Panc1 (cell line): ENCODE results near the gene KRT4.

Source experiments
- POLR2AphosphoS5 ChIP-seq: IDR thresholded peaks from 2 replicates; pipeline ENCODE4 v1.6.1; 2012; ENCODE audit warnings: mild to moderate bottlenecking, low read depth, low read length, moderate library complexity
- REST ChIP-seq, 2 experiments: IDR thresholded peaks; 2 replicates each; pipeline ENCODE4 v1.6.1; 2011 to 2012; ENCODE audit warnings: low read depth in 2 of 2, control low read depth in 1 of 2, low read length in 1 of 2, mild to moderate bottlenecking in 1 of 2, moderate library complexity in 1 of 2; ENCODE audit not compliant: insufficient read depth in 1 of 2
- TF ChIP-seq, protein P1 (sequence below): fragments of 450-650 bp; IDR thresholded peaks from 2 replicates; pipeline ENCODE4 v1.5.1; 2017; ENCODE audit warnings: mild to moderate bottlenecking

- TF ChIP-seq, protein P1, sequence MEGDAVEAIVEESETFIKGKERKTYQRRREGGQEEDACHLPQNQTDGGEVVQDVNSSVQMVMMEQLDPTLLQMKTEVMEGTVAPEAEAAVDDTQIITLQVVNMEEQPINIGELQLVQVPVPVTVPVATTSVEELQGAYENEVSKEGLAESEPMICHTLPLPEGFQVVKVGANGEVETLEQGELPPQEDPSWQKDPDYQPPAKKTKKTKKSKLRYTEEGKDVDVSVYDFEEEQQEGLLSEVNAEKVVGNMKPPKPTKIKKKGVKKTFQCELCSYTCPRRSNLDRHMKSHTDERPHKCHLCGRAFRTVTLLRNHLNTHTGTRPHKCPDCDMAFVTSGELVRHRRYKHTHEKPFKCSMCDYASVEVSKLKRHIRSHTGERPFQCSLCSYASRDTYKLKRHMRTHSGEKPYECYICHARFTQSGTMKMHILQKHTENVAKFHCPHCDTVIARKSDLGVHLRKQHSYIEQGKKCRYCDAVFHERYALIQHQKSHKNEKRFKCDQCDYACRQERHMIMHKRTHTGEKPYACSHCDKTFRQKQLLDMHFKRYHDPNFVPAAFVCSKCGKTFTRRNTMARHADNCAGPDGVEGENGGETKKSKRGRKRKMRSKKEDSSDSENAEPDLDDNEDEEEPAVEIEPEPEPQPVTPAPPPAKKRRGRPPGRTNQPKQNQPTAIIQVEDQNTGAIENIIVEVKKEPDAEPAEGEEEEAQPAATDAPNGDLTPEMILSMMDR = no peak
- TF ChIP-seq REST (IDR thresholded peaks at IDR 0.05; ENCODE audit: insufficient read depth in 1 of 2, low read depth in 2 of 2, low read length in 1 of 2) (no peak), POLR2AphosphoS5 (no peak)
These were observed 35.6 kb upstream of the KRT4 start for GRCh38 chr12:52849511-52849910.
